ENCODE results near the gene REV3L.

Gene REV3L

GRCh38 chr6:111464184-111464583, 18.8 kb downstream of the REV3L start:
- no peak for DNase-seq

- no peak for DNase-seq
These were observed 20.1 kb downstream of the REV3L start for GRCh38 chr6:111462770-111463391.

GRCh38 chr6:111461860-111462259, 21.2 kb downstream of the REV3L start:
- DNase-seq: no peak

- DNase-seq: no peak
These were observed 24.3 kb downstream of the REV3L start for GRCh38 chr6:111458670-111459232.

- no peak for DNase-seq
These were observed 26.8 kb downstream of the REV3L start for GRCh38 chr6:111456208-111456607.

- no peak for DNase-seq
These were observed 32.4 kb downstream of the REV3L start for GRCh38 chr6:111450636-111451035.

- DNase-seq: no peak
These were observed 32.9 kb downstream of the REV3L start for GRCh38 chr6:111450087-111450486.

GRCh38 chr6:111449129-111449528, 33.9 kb downstream of the REV3L start:
- no peak for DNase-seq

- DNase-seq: no peak
These were observed 36.0 kb downstream of the REV3L start for GRCh38 chr6:111447051-111447450.

GRCh38 chr6:111445861-111446267, 37.2 kb downstream of the REV3L start:
- no peak for DNase-seq

- no peak for DNase-seq
These were observed 38.2 kb downstream of the REV3L start for GRCh38 chr6:111444794-111445193.

GRCh38 chr6:111441678-111442243, 41.3 kb downstream of the REV3L start:
- no peak for DNase-seq

- DNase-seq: no peak
These were observed 43.8 kb downstream of the REV3L start for GRCh38 chr6:111439171-111439570.

GRCh38 chr6:111437573-111437972, 45.4 kb downstream of the REV3L start:
- no peak for DNase-seq

GRCh38 chr6:111432511-111432910, 50.5 kb downstream of the REV3L start:
- DNase-seq: no peak

GRCh38 chr6:111430605-111431376, 52.2 kb downstream of the REV3L start:
- DNase-seq: no peak

- DNase-seq: no peak
These were observed 53.4 kb downstream of the REV3L start for GRCh38 chr6:111429571-111429970.

GRCh38 chr6:111428811-111429210, 54.2 kb downstream of the REV3L start:
- DNase-seq: no peak

GRCh38 chr6:111427341-111428116, 55.5 kb downstream of the REV3L start:
- DNase-seq: peak in 1 of 2 donors; percentile 20

GRCh38 chr6:111423960-111424846, 58.8 kb downstream of the REV3L start:
- DNase-seq: no peak

- DNase-seq: no peak
These were observed 59.9 kb downstream of the REV3L start for GRCh38 chr6:111423055-111423633.
